H1 (cell line): ENCODE measurements around the gene STX10. TPM values are rescaled to one million over a fixed set of nuclear protein-coding genes. Genes with fewer than 3 reads are reported as not detected.
A peak's percentile ranks its signal among the peaks of the same experiment; 100 is the strongest.

Experiments used
- CTCF ChIA-PET: fragments of 300-600 bp; sonication (Branson Sonifier 250); formaldehyde crosslinking; loops from one replicate; lab custom pipeline; 2021; ENCODE audit not compliant: partially characterized antibody; lab: Charles Lee
- POLR2A ChIA-PET: fragments of 300-600 bp; sonication (Branson Sonifier 250); formaldehyde crosslinking; loops from one replicate; lab custom pipeline; 2021; ENCODE audit warnings: inconsistent platforms; ENCODE audit not compliant: partially characterized antibody; lab: Charles Lee
- DNase-seq, 2 experiments: peaks; one replicate each; pipeline versions ENCODE4 v3.0.0 to v3.0.0-alpha.2; 2010 to 2022; ENCODE audit warnings: low spot score in 2 of 2, low read depth in 1 of 2, mixed read lengths in 1 of 2
- FAIRE-seq: peaks from 2 replicates; lab custom pipeline; 2011; peaks lifted over from hg19 to GRCh38; lab: Jason Lieb, UNC
- H2AFZ ChIP-seq: 2 replicates; pipeline ENCODE4 v1.8.1; 2012; ENCODE audit warnings: low read length, inconsistent platforms
- H2AK5ac ChIP-seq: 2 replicates; pipeline ENCODE4 v1.6.1; 2013; ENCODE audit warnings: low read depth, low read length
- H2BK120ac ChIP-seq: replicated peaks from 2 replicates; pipeline ENCODE3; 2013; ENCODE audit warnings: low read depth, low read length, inconsistent platforms
- H2BK12ac ChIP-seq: 2 replicates; pipeline ENCODE4 v1.6.1; 2013; ENCODE audit warnings: low read depth, low read length
- H2BK15ac ChIP-seq: 2 replicates; pipeline ENCODE4 v1.6.1; 2013; ENCODE audit warnings: low read length
- H2BK20ac ChIP-seq: 2 replicates; pipeline ENCODE4 v1.6.1; 2013; ENCODE audit warnings: low read length
- H2BK5ac ChIP-seq: 2 replicates; pipeline ENCODE4 v1.6.1; 2013; ENCODE audit warnings: low read depth, low read length
- H3K14ac ChIP-seq: 2 replicates; pipeline ENCODE4 v1.6.1; 2013; ENCODE audit warnings: inconsistent platforms; ENCODE audit not compliant: insufficient read length
- H3K18ac ChIP-seq: 2 replicates; pipeline ENCODE4 v1.6.1; 2013; ENCODE audit warnings: low read length; ENCODE audit errors: extremely low read depth
- H3K23ac ChIP-seq: 2 replicates; pipeline ENCODE4 v1.6.1; 2013; ENCODE audit warnings: inconsistent platforms; ENCODE audit not compliant: insufficient read length
- H3K23me2 ChIP-seq: 2 replicates; pipeline ENCODE4 v1.6.1; 2013; ENCODE audit warnings: low read depth, low read length
- H3K27ac ChIP-seq: 2 replicates; pipeline ENCODE4 v1.6.1; 2011; ENCODE audit warnings: low read depth, low read length, inconsistent platforms
- H3K27me3 ChIP-seq, 4 experiments: replicated peaks in 1 of 4; 1 replicate in 1 of 4; 2 replicates in 3 of 4; pipeline versions ENCODE4 v1.6.1 to v1.8.1; 2011 to 2013; ENCODE audit warnings: low read length in 3 of 4, mild to moderate bottlenecking in 3 of 4, inconsistent platforms in 2 of 4, mixed read lengths in 2 of 4, moderate library complexity in 1 of 4; ENCODE audit not compliant: control insufficient read depth in 3 of 4, insufficient read depth in 3 of 4; ENCODE audit errors: extremely low read depth in 1 of 4
- H3K36me3 ChIP-seq, 4 experiments: 2 replicates each; pipeline versions ENCODE4 v1.6.1 to v1.8.1; 2011 to 2013; ENCODE audit warnings: mild to moderate bottlenecking in 4 of 4, low read length in 3 of 4, moderate library complexity in 2 of 4, control low read depth in 1 of 4, inconsistent platforms in 1 of 4; ENCODE audit not compliant: insufficient read depth in 4 of 4, control insufficient read depth in 2 of 4
- H3K4ac ChIP-seq: replicated peaks from 2 replicates; pipeline ENCODE3; 2013; ENCODE audit warnings: low read length, low read depth, mixed read lengths, inconsistent platforms; ENCODE audit not compliant: insufficient read length
- H3K4me1 ChIP-seq, 4 experiments: replicated peaks in 1 of 4; 1 replicate in 1 of 4; 2 replicates in 3 of 4; pipeline versions ENCODE4 v1.6.1 to v1.8.1; 2011 to 2013; ENCODE audit warnings: low read length in 3 of 4, inconsistent platforms in 2 of 4, mixed read lengths in 1 of 4; ENCODE audit not compliant: insufficient read depth in 4 of 4, control insufficient read depth in 3 of 4
- H3K4me2 ChIP-seq, 2 experiments: 2 replicates each; pipeline versions ENCODE4 v1.6.1 to v1.8.1; 2011 to 2013; ENCODE audit warnings: low read depth in 2 of 2, low read length in 2 of 2, control low read depth in 1 of 2, inconsistent platforms in 1 of 2, mild to moderate bottlenecking in 1 of 2; ENCODE audit not compliant: insufficient read depth in 1 of 2
- H3K4me3 ChIP-seq, 4 experiments: fragments of 200-600, 300-600 bp in 1 of 4; sonication (generic), shearing (Covaris generic), sonication (Bioruptor Twin) in 1 of 4; 2 replicates each; pipeline versions ENCODE4 v1.5.1 to v1.8.1; 2011 to 2016; ENCODE audit warnings: low read length in 4 of 4, low read depth in 3 of 4, control low read depth in 2 of 4, inconsistent platforms in 2 of 4, mild to moderate bottlenecking in 2 of 4, mixed read lengths in 1 of 4, moderate library complexity in 1 of 4; ENCODE audit not compliant: insufficient read depth in 2 of 4; ENCODE audit errors: extremely low read depth in 1 of 4
- H3K56ac ChIP-seq: replicated peaks from 2 replicates; pipeline ENCODE3; 2013; ENCODE audit warnings: low read depth, mild to moderate bottlenecking, mixed read lengths, low read length, inconsistent platforms; ENCODE audit not compliant: insufficient read length
- H3K79me1 ChIP-seq: 2 replicates; pipeline ENCODE4 v1.6.1; 2013; ENCODE audit warnings: low read depth, low read length, control low read depth
- H3K79me2 ChIP-seq, 2 experiments: 2 replicates each; pipeline versions ENCODE4 v1.6.1 to v1.8.1; 2012 to 2013; ENCODE audit warnings: low read length in 2 of 2, mild to moderate bottlenecking in 2 of 2, inconsistent platforms in 1 of 2; ENCODE audit not compliant: insufficient read depth in 2 of 2, control insufficient read depth in 1 of 2
- H3K9ac ChIP-seq, 4 experiments: replicated peaks in 1 of 4; 1 replicate in 1 of 4; 2 replicates in 3 of 4; pipeline versions ENCODE4 v1.6.1 to v1.8.1; 2011 to 2013; ENCODE audit warnings: low read depth in 3 of 4, low read length in 3 of 4, control low read depth in 2 of 4, mild to moderate bottlenecking in 2 of 4, moderate library complexity in 2 of 4, inconsistent platforms in 1 of 4; ENCODE audit errors: extremely low read depth in 1 of 4
- H3K9me3 ChIP-seq, 2 experiments: 2 replicates each; pipeline versions ENCODE4 v1.6.1 to v1.8.1; 2012 to 2013; ENCODE audit warnings: mild to moderate bottlenecking in 2 of 2, moderate library complexity in 2 of 2, control low read depth in 1 of 2, inconsistent platforms in 1 of 2, low read depth in 1 of 2, low read length in 1 of 2, mixed read lengths in 1 of 2; ENCODE audit not compliant: insufficient read depth in 2 of 2
- H4K20me1 ChIP-seq, 2 experiments: replicated peaks in 1 of 2; 2 replicates each; pipeline versions ENCODE3 to v1.8.1; 2011 to 2013; ENCODE audit warnings: inconsistent platforms in 2 of 2, low read length in 2 of 2, mild to moderate bottlenecking in 1 of 2; ENCODE audit not compliant: insufficient read depth in 2 of 2, control insufficient read depth in 1 of 2
- H4K5ac ChIP-seq: 2 replicates; pipeline ENCODE4 v1.6.1; 2013; ENCODE audit warnings: low read length, low read depth, mixed read lengths, inconsistent platforms; ENCODE audit not compliant: insufficient read length
- H4K8ac ChIP-seq: 2 replicates; pipeline ENCODE4 v1.8.0; 2013; ENCODE audit warnings: mild to moderate bottlenecking, moderate library complexity, low read length, inconsistent platforms; ENCODE audit not compliant: insufficient read depth; ENCODE audit errors: extremely low read depth
- H4K91ac ChIP-seq: replicated peaks from 2 replicates; pipeline ENCODE3; 2013; ENCODE audit warnings: low read length, mixed read lengths, inconsistent platforms; ENCODE audit not compliant: insufficient read length
- BCL11A ChIP-seq, 2 experiments: IDR thresholded peaks; one replicate each; pipeline ENCODE4 v1.6.1; 2011; ENCODE audit warnings: low read depth in 2 of 2, low read length in 2 of 2, mild to moderate bottlenecking in 2 of 2
- NRF1 ChIP-seq: IDR thresholded peaks from 2 replicates; pipeline ENCODE4 v1.6.1; 2011; ENCODE audit warnings: mild to moderate bottlenecking, low read depth, low read length, improper control_type of control experiment
- POU5F1 ChIP-seq: IDR thresholded peaks from 2 replicates; pipeline ENCODE4 v1.6.1; 2011; ENCODE audit warnings: low read depth, mild to moderate bottlenecking, low read length, moderate library complexity
- RAD21 ChIP-seq, 2 experiments: IDR thresholded peaks in 1 of 2; conservative IDR thresholded peaks in 1 of 2; 2 replicates each; pipeline ENCODE4 v1.6.1; 2011; ENCODE audit warnings: low read depth in 2 of 2, low read length in 2 of 2, improper control_type of control experiment in 1 of 2, inconsistent platforms in 1 of 2, mild to moderate bottlenecking in 1 of 2, moderate library complexity in 1 of 2
- SP2 ChIP-seq: IDR thresholded peaks from 2 replicates; pipeline ENCODE4 v1.6.1; 2012; ENCODE audit warnings: mild to moderate bottlenecking, low read length, inconsistent platforms
- ZNF274 ChIP-seq: IDR thresholded peaks from 2 replicates; pipeline ENCODE4 v1.7.0; 2012; ENCODE audit warnings: low read length, borderline replicate concordance; ENCODE audit errors: extremely low read depth
- WGBS, 2 experiments: shearing (Covaris generic) in 1 of 2; methylation state at CpG; one replicate each; pipeline versions ENCODE4 v1.1.6 to v1.1.7; 2013 to 2015; ENCODE audit warnings: low lambda C conversion rate in 2 of 2, mixed read lengths in 2 of 2, inconsistent platforms in 1 of 2, low coverage in 1 of 2, missing lambda C conversion rate in 1 of 2; ENCODE audit not compliant: insufficient replicate concordance in 2 of 2, insufficient coverage in 1 of 2, insufficient read length in 1 of 2; ENCODE audit errors: extremely low coverage in 1 of 2, missing lambda C conversion rate in 1 of 2; 5-methylcytosine and 5-hydroxymethylcytosine counted together
- polyA plus RNA-seq, 7 experiments: library from polyadenylated mRNA; depleted of rRNA in 3 of 7; stranded (reverse) in 5 of 7; unstranded in 2 of 7; fragments of >200 nt in 5 of 7; fragments of 200-250 nt in 2 of 7; gene quantifications; 1 replicate in 5 of 7; 2 replicates in 1 of 7; 4 replicates in 1 of 7; pipeline versions ENCODE4 v1.2.1 to v1.2.3, GENCODE V29; 2011 to 2013; ENCODE audit warnings: missing spikeins in 2 of 7, mixed read lengths in 2 of 7
- total RNA-seq: library from RNA; stranded (reverse); fragmentation: NEBNext Ultra II Directional; extraction: Animal tissue kit (Norgen Biotek cat#: 25700); gene quantifications from 2 replicates; pipeline ENCODE4 v1.2.1, GENCODE V29; 2021
- TF ChIP-seq, protein P1 (sequence below): IDR thresholded peaks from 2 replicates; pipeline ENCODE4 v1.6.1; 2011; ENCODE audit warnings: low read length, improper control_type of control experiment
- TF ChIP-seq, protein P2 (sequence below): IDR thresholded peaks from 2 replicates; pipeline ENCODE4 v1.6.1; 2012; ENCODE audit warnings: inconsistent platforms

The STX10 gene
- total and polyA plus RNA-seq, 2 of the 8 experiments (the other 6 are each of a cell fraction or from before 2014, with no cell fraction given) = 53.0 to 80.1 TPM

- Histone ChIP-seq H2BK15ac (no peak overlapping the region), H3K14ac (no peak overlapping the region), H3K9me3 (no peaks in the 10 kb centered on the region), H2AFZ (no peak overlapping the region), H4K20me1 (peaks cover 0 to 14% of the 10 kb centered on the region in 2 experiments), H2BK12ac (no peak overlapping the region), H3K9ac (no peak overlapping the region), H3K23me2 (peaks cover 6% of the 10 kb centered on the region; the same call in 1 of the 2 replicates), H3K4me2 (no peak overlapping the region), H4K91ac (no peak overlapping the region), H3K56ac (no peak overlapping the region), H3K18ac (no peak overlapping the region), H2AK5ac (no peak overlapping the region), H2BK5ac (no peak overlapping the region), H4K8ac (peak overlapping the region; percentile 57; the same call in 1 of the 2 replicates), H3K27me3 (peaks cover 22 to 41% (median 34%) of the 10 kb centered on the region in 4 experiments), H2BK20ac (no peak overlapping the region), H3K27ac (no peak overlapping the region), H3K23ac (no peak overlapping the region), H3K4ac (no peak overlapping the region), H3K4me3 (no peak overlapping the region), H3K79me2 (no peaks in the 10 kb centered on the region), H2BK120ac (no peak overlapping the region), H4K5ac (no peak overlapping the region), H3K79me1 (no peaks in the 10 kb centered on the region), H3K36me3 (peaks cover 0 to 7% (median 4%) of the 10 kb centered on the region in 4 experiments; a peak in 4 of 8 replicates), H3K4me1 (peaks cover 0 to 25% (median 9%) of the 10 kb centered on the region in 4 experiments; a peak in 5 of 7 replicates)
- DNase-seq (no peak), FAIRE-seq (no peak)
- WGBS, 2 experiments = 88% methylated on average over 11 of the region's 13 CpGs; no CpG with 5 or more reads in 1 of the 2 experiments
- POLR2A ChIA-PET = interaction anchor here (0.7 to 11.6 kb wide), 12 partner anchors 8 to 149 kb away, joined by 3 to 141 read pairs (median 4); partner anchors contain the start of genes IER2, NACC1, STX10 and TRMT1
- CTCF ChIA-PET = interaction anchor here (0.8 to 5.0 kb wide), 17 partner anchors 9 to 138 kb away, joined by 3 to 47 read pairs (median 5); no protein-coding TSS in a partner anchor
- TF ChIP-seq BCL11A (IDR thresholded peaks at IDR 0.05; ENCODE audit: low read depth in 2 of 2, low read length in 2 of 2) (no peak), NRF1 (no peak), SP2 (no peak), ZNF274 (no peak), POU5F1 (no peak), RAD21 (IDR thresholded peaks at IDR 0.05 in 1 of 2, conservative IDR thresholded peaks at IDR 0.05 in 1 of 2; ENCODE audit: low read depth in 2 of 2, low read length in 2 of 2) (no peak)
- TF ChIP-seq, protein P1, sequence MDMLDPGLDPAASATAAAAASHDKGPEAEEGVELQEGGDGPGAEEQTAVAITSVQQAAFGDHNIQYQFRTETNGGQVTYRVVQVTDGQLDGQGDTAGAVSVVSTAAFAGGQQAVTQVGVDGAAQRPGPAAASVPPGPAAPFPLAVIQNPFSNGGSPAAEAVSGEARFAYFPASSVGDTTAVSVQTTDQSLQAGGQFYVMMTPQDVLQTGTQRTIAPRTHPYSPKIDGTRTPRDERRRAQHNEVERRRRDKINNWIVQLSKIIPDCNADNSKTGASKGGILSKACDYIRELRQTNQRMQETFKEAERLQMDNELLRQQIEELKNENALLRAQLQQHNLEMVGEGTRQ = no peak
- TF ChIP-seq, protein P2, sequence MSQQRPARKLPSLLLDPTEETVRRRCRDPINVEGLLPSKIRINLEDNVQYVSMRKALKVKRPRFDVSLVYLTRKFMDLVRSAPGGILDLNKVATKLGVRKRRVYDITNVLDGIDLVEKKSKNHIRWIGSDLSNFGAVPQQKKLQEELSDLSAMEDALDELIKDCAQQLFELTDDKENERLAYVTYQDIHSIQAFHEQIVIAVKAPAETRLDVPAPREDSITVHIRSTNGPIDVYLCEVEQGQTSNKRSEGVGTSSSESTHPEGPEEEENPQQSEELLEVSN = no peak
Measured at GRCh38 chr19:13103581-13104359, 46.4 kb downstream of the STX10 start.
